Panc1 (cell line): ENCODE measurements around the gene TRIM28. TPM values are rescaled to one million over a fixed set of nuclear protein-coding genes. Genes with fewer than 3 reads are reported as not detected.
A peak's percentile ranks its signal among the peaks of the same experiment; 100 is the strongest.

Source experiments
- ATAC-seq: fragments of 200-7000 bp; cut with Tn5 transposase; 2 replicates; pipeline ENCODE4 v1.9.1; 2020; ENCODE audit warnings: mild to moderate bottlenecking, moderate library complexity
- Bru-seq: library from RNA; stranded (reverse); fragments of 400-500 nt; gene quantifications from one replicate; lab custom pipeline; 2021; lab: Mats Ljungman, UMichigan
- BruChase-seq, 2 experiments: library from RNA; stranded (reverse); fragments of 400-500 nt; gene quantifications; one replicate each; lab custom pipeline; 2021; lab: Mats Ljungman, UMichigan
- BruUV-seq: library from RNA; stranded (reverse); fragments of 400-500 nt; replicated peaks from 2 replicates; lab custom pipeline; 2021; lab: Mats Ljungman, UMichigan
- CTCF ChIA-PET: fragments of 300-600 bp; sonication (Branson Sonifier 250); formaldehyde crosslinking; loops from one replicate; lab custom pipeline; 2022; ENCODE audit warnings: antibody characterized with exemption; lab: Charles Lee
- POLR2A ChIA-PET: fragments of 300-600 bp; sonication (Branson Sonifier 250); formaldehyde crosslinking; loops from one replicate; lab custom pipeline; 2022; ENCODE audit warnings: antibody characterized with exemption; lab: Charles Lee
- DNase-seq: peaks from one replicate; pipeline ENCODE4 v3.0.0-alpha.2; 2010; ENCODE audit warnings: low read depth, low spot score
- H3K27ac ChIP-seq: 2 replicates; pipeline ENCODE4 v1.5.1; 2011; ENCODE audit warnings: mild to moderate bottlenecking, low read length, inconsistent platforms
- H3K27me3 ChIP-seq: fragments of 200-500 bp; sonication (Bioruptor generic); 2 replicates; pipeline ENCODE4 v1.6.0; 2014; ENCODE audit warnings: low read length, inconsistent platforms; ENCODE audit not compliant: control insufficient read depth, insufficient read depth
- H3K36me3 ChIP-seq: fragments of 200-500 bp; sonication (Bioruptor generic); 2 replicates; pipeline ENCODE4 v1.5.1; 2014; ENCODE audit warnings: inconsistent platforms, mild to moderate bottlenecking, low read length, moderate library complexity; ENCODE audit not compliant: control insufficient read depth, insufficient read depth
- H3K4me1 ChIP-seq: 2 replicates; pipeline ENCODE4 v1.5.1; 2011; ENCODE audit warnings: inconsistent platforms, mild to moderate bottlenecking, low read length, moderate library complexity; ENCODE audit not compliant: control insufficient read depth, insufficient read depth
- H3K4me3 ChIP-seq, 2 experiments: 2 replicates each; pipeline ENCODE4 v1.5.1; 2011 to 2012; ENCODE audit warnings: low read depth in 2 of 2, low read length in 2 of 2, mild to moderate bottlenecking in 2 of 2, inconsistent platforms in 1 of 2, moderate library complexity in 1 of 2
- H3K9me3 ChIP-seq: fragments of 200-500 bp; sonication (Bioruptor generic); 2 replicates; pipeline ENCODE4 v1.5.1; 2014; ENCODE audit warnings: low read depth, mild to moderate bottlenecking, inconsistent platforms, low read length, moderate library complexity; ENCODE audit not compliant: control insufficient read depth, insufficient read depth
- CTCF ChIP-seq: fragments of 450-650 bp; IDR thresholded peaks from 2 replicates; pipeline ENCODE4 v1.5.1; 2017; ENCODE audit warnings: mild to moderate bottlenecking
- POLR2AphosphoS5 ChIP-seq: IDR thresholded peaks from 2 replicates; pipeline ENCODE4 v1.6.1; 2012; ENCODE audit warnings: mild to moderate bottlenecking, low read depth, low read length, moderate library complexity
- REST ChIP-seq, 2 experiments: IDR thresholded peaks; 2 replicates each; pipeline ENCODE4 v1.6.1; 2011 to 2012; ENCODE audit warnings: low read depth in 2 of 2, control low read depth in 1 of 2, low read length in 1 of 2, mild to moderate bottlenecking in 1 of 2, moderate library complexity in 1 of 2; ENCODE audit not compliant: insufficient read depth in 1 of 2
- SIN3A ChIP-seq: IDR thresholded peaks from 2 replicates; pipeline ENCODE4 v1.6.1; 2012; ENCODE audit warnings: low read depth, mild to moderate bottlenecking, low read length, moderate library complexity, borderline replicate concordance; ENCODE audit not compliant: insufficient read depth
- TCF7L2 ChIP-seq: IDR thresholded peaks from 2 replicates; pipeline ENCODE4 v1.6.1; 2011; ENCODE audit warnings: mild to moderate bottlenecking, low read depth, low read length, inconsistent platforms
- in situ Hi-C: cut with HindIII; loops from 2 replicates; pipeline ENCODE4 v1.10.0; 2016; ENCODE audit warnings: low sequenced_read_pairs, low pct_unique_long_range_greater_than_20kb
- intact Hi-C: fragments of 100-400 bp; cut with micrococcal nuclease; formaldehyde crosslinking; loops from one replicate; pipeline ENCODE4 v1.10.0; 2022; ENCODE audit not compliant: unreplicated experiment
- long read RNA-seq: library from polyadenylated mRNA; unstranded; transcript quantifications from one replicate; pipeline ENCODE4 v2.0.0, GENCODE V29; 2021; ENCODE audit not compliant: unreplicated experiment
- polyA plus RNA-seq: library from polyadenylated mRNA; unstranded; fragments of >200 nt; gene quantifications from one replicate; pipeline ENCODE4 v1.2.1, GENCODE V29; 2012; ENCODE audit warnings: missing spikeins; ENCODE audit not compliant: insufficient read length
- total RNA-seq: library from RNA; stranded (reverse); gene quantifications from one replicate; pipeline ENCODE4 v1.2.1, GENCODE V29; 2021; ENCODE audit not compliant: unreplicated experiment

The TRIM28 gene
- total RNA-seq, result 767 TPM
- polyA plus RNA-seq, result 1,302 TPM
- Bru-seq, nascent RNA, result percentile 98 among the genes with signal in this experiment
- BruChase-seq, experiment 1, labeled RNA remaining after a 2-hour chase, result percentile 99 among the genes with signal in this experiment
- percentile 100 among the genes with signal in this experiment for BruChase-seq, experiment 2, labeled RNA remaining after a 6-hour chase
- long read RNA-seq, transcript TRIM28-201 (17 exons, 2,960 nt), result major isoform, 753 of 1,259 reads
- long read RNA-seq, transcript TRIM28-202 (15 exons, 2,709 nt), result minor isoform, 26 of 1,259 reads
- long read RNA-seq, transcript TRIM28-213 (4 exons, 714 nt), result minor isoform, 45 of 1,259 reads
- long read RNA-seq, partial matches to known transcripts, result 352 of 1,259 reads
- long read RNA-seq, other reads (novel, unspliced or antisense), result 83 of 1,259 reads

GRCh38 chr19:58543826-58544590 lies at the start of gene TRIM28:
TRIM28 (plus strand) TSS chr19:58544064; CDS start chr19:58544758, 694 bp downstream.
- Histone ChIP-seq H3K9me3 (no peaks in the 10 kb centered on the region), H3K4me1 (peaks cover 10% of the 10 kb centered on the region), H3K36me3 (peaks cover 28% of the 10 kb centered on the region), H3K27ac (peak within 1 kb of the TSS; percentile 96), H3K4me3 (peak within 1 kb of the TSS; percentile 91 to 100), H3K27me3 (peaks cover 4% of the 10 kb centered on the region)
- in situ Hi-C loops (no loop called here), intact Hi-C loops (no loop called here)
- ChIA-PET POLR2A (interaction anchor here (0.5 to 1.2 kb wide), 8 partner anchors 8 to 126 kb away, joined by 3 to 8 read pairs (median 5); partner anchors contain the start of genes CHMP2A and ZBTB45), CTCF (interaction anchor here (0.5 to 1.2 kb wide), 2 partner anchors 24 to 265 kb away, joined by 10 to 11 read pairs; partner anchors contain the start of genes ZBTB45 and ZNF8)
- DNase-seq (peak; percentile 97), ATAC-seq (peak; percentile 97)
- TF ChIP-seq TCF7L2 (0 out of 2 replicates have a peak, but pooled peaks have one; percentile 20), CTCF (no peak), POLR2AphosphoS5 (peak; percentile 98), SIN3A (peak; percentile 97), REST (IDR thresholded peaks at IDR 0.05; ENCODE audit: insufficient read depth in 1 of 2, low read depth in 2 of 2, low read length in 1 of 2) (0 out of 4 replicates have a peak, but pooled peaks of 1 of the 2 experiments have one; percentile 12)
- BruUV-seq, result no TSS peak

- intact Hi-C loops (no loop called here), in situ Hi-C loops (no loop called here)
- peaks cover 6% of the 10 kb centered on the region; the same call in 1 of the 2 replicates for H3K4me1 ChIP-seq
- BruUV-seq, result no TSS peak
- ATAC-seq (no peak), DNase-seq (no peak)
- H3K36me3 ChIP-seq, result peaks cover 3% of the 10 kb centered on the region; the same call in 1 of the 2 replicates
- H3K9me3 ChIP-seq, result no peaks in the 10 kb centered on the region
- TF ChIP-seq CTCF, result no peak
- TF ChIP-seq SIN3A, result no peak
- TF ChIP-seq POLR2AphosphoS5, result no peak
- no peak for TF ChIP-seq TCF7L2
- TF ChIP-seq REST (IDR thresholded peaks at IDR 0.05; ENCODE audit: insufficient read depth in 1 of 2, low read depth in 2 of 2, low read length in 1 of 2), result no peak
- CTCF ChIA-PET, result no interaction called here
- POLR2A ChIA-PET, result no interaction called here
- H3K27me3 ChIP-seq, result no peaks in the 10 kb centered on the region
- H3K4me3 ChIP-seq, result no peak overlapping the region
- H3K27ac ChIP-seq, result peak overlapping the region; percentile 1; the same call in 1 of the 2 replicates
Measured at GRCh38 chr19:58497634-58498170, 46.2 kb upstream of the TRIM28 start.
